ENCODE measurements around the gene PTPRO.

Gene PTPRO

GRCh38 chr12:15481846-15482245 is 159.5 kb downstream of the PTPRO start:
- H3K27me3 ChIP-seq (ENCODE audit: control insufficient read depth, insufficient read depth, low read length): no peaks in the 10 kb centered on the region
- no CpG with 5 or more reads among the region's 2 CpGs for WGBS (ENCODE audit: insufficient coverage, insufficient read length)
- H3K36me3 ChIP-seq (ENCODE audit: control insufficient read depth, insufficient read depth, low read length): no peaks in the 10 kb centered on the region
- no peak overlapping the region for H3K27ac ChIP-seq (ENCODE audit: low read length)
- H3K4me3 ChIP-seq (ENCODE audit: low read length): no peak overlapping the region
- no peak for DNase-seq (ENCODE audit: low read depth, low spot score)
- H3K9me3 ChIP-seq (ENCODE audit: control insufficient read depth, insufficient read depth, low read length): no peaks in the 10 kb centered on the region
- H3K4me1 ChIP-seq (ENCODE audit: control insufficient read depth, insufficient read depth, low read length): no peaks in the 10 kb centered on the region

GRCh38 chr12:15485466-15485865 is 163.2 kb downstream of the PTPRO start:
- no peak overlapping the region for H3K4me3 ChIP-seq (ENCODE audit: low read length)
- DNase-seq (ENCODE audit: low read depth, low spot score): no peak
- no peaks in the 10 kb centered on the region for H3K4me1 ChIP-seq (ENCODE audit: control insufficient read depth, insufficient read depth, low read length)
- no peak overlapping the region for H3K27ac ChIP-seq (ENCODE audit: low read length)
- H3K36me3 ChIP-seq (ENCODE audit: control insufficient read depth, insufficient read depth, low read length): no peaks in the 10 kb centered on the region
- H3K27me3 ChIP-seq (ENCODE audit: control insufficient read depth, insufficient read depth, low read length): no peaks in the 10 kb centered on the region
- WGBS (ENCODE audit: insufficient coverage, insufficient read length): no CpG with 5 or more reads among the region's 3 CpGs
- H3K9me3 ChIP-seq (ENCODE audit: control insufficient read depth, insufficient read depth, low read length): no peaks in the 10 kb centered on the region

DNA sequence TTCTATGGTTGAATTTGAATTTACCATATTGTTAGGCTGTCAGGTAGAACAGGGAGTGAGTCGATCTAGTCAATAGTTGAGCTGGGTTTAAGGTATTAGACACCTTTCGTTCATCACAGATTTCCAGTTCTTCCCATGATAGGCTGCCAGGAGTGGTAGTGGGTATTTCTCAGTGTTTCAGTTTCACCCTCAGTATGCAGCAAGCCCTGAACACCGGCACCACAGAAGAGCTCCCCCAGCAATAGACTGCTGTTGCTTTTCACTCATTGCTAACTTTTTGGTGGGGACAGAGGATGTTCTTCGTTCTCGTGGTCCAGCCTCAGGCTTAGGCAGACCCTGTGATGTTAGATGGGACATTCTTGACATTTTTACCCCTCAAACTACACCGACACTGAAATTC is 164.6 kb downstream of the PTPRO start:
- Histone ChIP-seq H3K36me3 (ENCODE audit: control insufficient read depth, insufficient read depth, low read length) (no peaks in the 10 kb centered on the region), H3K27me3 (ENCODE audit: control insufficient read depth, insufficient read depth, low read length) (no peaks in the 10 kb centered on the region), H3K9me3 (ENCODE audit: control insufficient read depth, insufficient read depth, low read length) (no peaks in the 10 kb centered on the region), H3K27ac (ENCODE audit: low read length) (no peak overlapping the region), H3K4me3 (ENCODE audit: low read length) (no peak overlapping the region), H3K4me1 (ENCODE audit: control insufficient read depth, insufficient read depth, low read length) (no peaks in the 10 kb centered on the region)
- no CpG with 5 or more reads among the region's 6 CpGs for WGBS (ENCODE audit: insufficient coverage, insufficient read length)
- DNase-seq (ENCODE audit: low read depth, low spot score): no peak

GRCh38 chr12:15488481-15488880 is 166.2 kb downstream of the PTPRO start:
- Histone ChIP-seq H3K4me3 (ENCODE audit: low read length) (no peak overlapping the region), H3K4me1 (ENCODE audit: control insufficient read depth, insufficient read depth, low read length) (no peaks in the 10 kb centered on the region), H3K9me3 (ENCODE audit: control insufficient read depth, insufficient read depth, low read length) (no peaks in the 10 kb centered on the region), H3K36me3 (ENCODE audit: control insufficient read depth, insufficient read depth, low read length) (no peaks in the 10 kb centered on the region), H3K27ac (ENCODE audit: low read length) (no peak overlapping the region), H3K27me3 (ENCODE audit: control insufficient read depth, insufficient read depth, low read length) (no peaks in the 10 kb centered on the region)
- no peak for DNase-seq (ENCODE audit: low read depth, low spot score)

- no peaks in the 10 kb centered on the region for H3K4me1 ChIP-seq (ENCODE audit: control insufficient read depth, insufficient read depth, low read length)
- DNase-seq (ENCODE audit: low read depth, low spot score): no peak
- WGBS (ENCODE audit: insufficient coverage, insufficient read length): no CpG with 5 or more reads among the region's 4 CpGs
- H3K27ac ChIP-seq (ENCODE audit: low read length): no peak overlapping the region
- no peaks in the 10 kb centered on the region for H3K36me3 ChIP-seq (ENCODE audit: control insufficient read depth, insufficient read depth, low read length)
- no peaks in the 10 kb centered on the region for H3K27me3 ChIP-seq (ENCODE audit: control insufficient read depth, insufficient read depth, low read length)
- H3K9me3 ChIP-seq (ENCODE audit: control insufficient read depth, insufficient read depth, low read length): no peaks in the 10 kb centered on the region
- no peak overlapping the region for H3K4me3 ChIP-seq (ENCODE audit: low read length)
These were observed 172.2 kb downstream of the PTPRO start for GRCh38 chr12:15494329-15495046.

DNA sequence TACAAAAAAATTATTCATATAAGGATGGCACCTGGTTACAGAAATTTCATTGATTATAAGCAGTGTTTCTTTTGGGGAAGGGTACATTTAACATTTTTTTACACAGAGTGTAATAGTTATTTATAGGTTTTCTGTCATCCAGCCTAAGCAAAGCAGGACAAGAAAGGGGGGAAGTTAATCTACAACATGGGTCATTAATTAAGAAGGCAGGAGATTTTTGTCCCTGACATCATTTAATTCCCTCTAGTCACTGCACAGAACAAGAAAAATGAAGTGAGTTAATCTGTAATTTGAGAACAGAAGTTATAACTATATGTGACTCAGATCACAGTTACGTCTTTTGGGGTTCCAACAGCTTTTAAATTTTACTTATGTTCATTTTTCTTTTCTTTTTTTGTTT is 173.4 kb downstream of the PTPRO start:
- no peak for DNase-seq (ENCODE audit: low read depth, low spot score)
- Histone ChIP-seq H3K4me3 (ENCODE audit: low read length) (no peak overlapping the region), H3K27me3 (ENCODE audit: control insufficient read depth, insufficient read depth, low read length) (no peaks in the 10 kb centered on the region), H3K36me3 (ENCODE audit: control insufficient read depth, insufficient read depth, low read length) (no peaks in the 10 kb centered on the region), H3K27ac (ENCODE audit: low read length) (no peak overlapping the region), H3K4me1 (ENCODE audit: control insufficient read depth, insufficient read depth, low read length) (no peaks in the 10 kb centered on the region), H3K9me3 (ENCODE audit: control insufficient read depth, insufficient read depth, low read length) (no peaks in the 10 kb centered on the region)
- whole genome bisulfite sequencing (ENCODE audit: insufficient coverage, insufficient read length): no CpG with 5 or more reads among the region's 1 CpG

DNA sequence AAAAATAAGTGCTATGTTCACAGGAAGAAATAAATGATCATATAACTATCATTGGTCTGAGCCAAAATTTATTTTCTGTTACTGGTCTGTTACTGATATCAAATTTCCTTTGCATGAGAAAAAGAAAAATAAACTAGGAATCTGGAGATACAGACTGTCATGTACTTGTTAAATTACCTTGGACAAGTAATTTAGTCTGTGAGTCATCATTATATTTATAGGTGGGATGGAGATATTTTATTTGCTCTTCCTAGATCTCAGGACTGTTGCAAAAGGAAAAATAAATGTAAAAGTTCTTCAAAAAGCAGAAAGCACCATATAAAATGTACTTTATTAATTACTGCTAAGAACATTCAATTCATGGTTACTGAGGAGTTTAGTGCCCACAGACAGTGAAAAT is 174.4 kb downstream of the PTPRO start:
- DNase-seq (ENCODE audit: low read depth, low spot score): no peak
- H3K27me3 ChIP-seq (ENCODE audit: control insufficient read depth, insufficient read depth, low read length): no peaks in the 10 kb centered on the region
- no peaks in the 10 kb centered on the region for H3K36me3 ChIP-seq (ENCODE audit: control insufficient read depth, insufficient read depth, low read length)
- no peaks in the 10 kb centered on the region for H3K4me1 ChIP-seq (ENCODE audit: control insufficient read depth, insufficient read depth, low read length)
- H3K27ac ChIP-seq (ENCODE audit: low read length): no peak overlapping the region
- no peaks in the 10 kb centered on the region for H3K9me3 ChIP-seq (ENCODE audit: control insufficient read depth, insufficient read depth, low read length)
- H3K4me3 ChIP-seq (ENCODE audit: low read length): no peak overlapping the region

GRCh38 chr12:15497671-15498292 is 175.5 kb downstream of the PTPRO start:
- no peaks in the 10 kb centered on the region for H3K36me3 ChIP-seq (ENCODE audit: control insufficient read depth, insufficient read depth, low read length)
- no peaks in the 10 kb centered on the region for H3K9me3 ChIP-seq (ENCODE audit: control insufficient read depth, insufficient read depth, low read length)
- no CpG with 5 or more reads among the region's 4 CpGs for WGBS (ENCODE audit: insufficient coverage, insufficient read length)
- H3K4me3 ChIP-seq (ENCODE audit: low read length): no peak overlapping the region
- no peak for DNase-seq (ENCODE audit: low read depth, low spot score)
- no peaks in the 10 kb centered on the region for H3K27me3 ChIP-seq (ENCODE audit: control insufficient read depth, insufficient read depth, low read length)
- H3K4me1 ChIP-seq (ENCODE audit: control insufficient read depth, insufficient read depth, low read length): no peaks in the 10 kb centered on the region
- no peak overlapping the region for H3K27ac ChIP-seq (ENCODE audit: low read length)

DNA sequence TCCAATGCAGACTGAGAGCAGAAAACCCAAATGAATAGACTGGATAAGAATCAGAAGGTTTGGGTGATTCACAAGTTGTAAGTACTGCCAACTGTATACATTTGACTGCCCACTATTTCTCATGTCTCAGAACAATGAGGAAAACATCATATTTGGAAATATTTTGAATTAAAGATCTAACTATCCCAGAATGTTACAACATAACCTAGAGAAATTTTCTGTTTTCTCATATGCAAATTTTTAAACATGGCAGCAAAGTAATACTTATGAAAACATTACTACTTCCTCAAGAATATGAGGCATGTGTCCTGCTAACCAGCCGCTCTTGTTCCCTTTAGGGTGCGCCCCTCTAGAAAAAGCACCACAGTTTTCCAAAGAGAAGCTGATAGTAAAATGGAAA is 179.9 kb downstream of the PTPRO start:
- no CpG with 5 or more reads among the region's 2 CpGs for WGBS (ENCODE audit: insufficient coverage, insufficient read length)
- H3K9me3 ChIP-seq (ENCODE audit: control insufficient read depth, insufficient read depth, low read length): no peaks in the 10 kb centered on the region
- no peaks in the 10 kb centered on the region for H3K36me3 ChIP-seq (ENCODE audit: control insufficient read depth, insufficient read depth, low read length)
- no peak overlapping the region for H3K27ac ChIP-seq (ENCODE audit: low read length)
- H3K4me3 ChIP-seq (ENCODE audit: low read length): no peak overlapping the region
- H3K27me3 ChIP-seq (ENCODE audit: control insufficient read depth, insufficient read depth, low read length): no peaks in the 10 kb centered on the region
- DNase-seq (ENCODE audit: low read depth, low spot score): no peak
- no peaks in the 10 kb centered on the region for H3K4me1 ChIP-seq (ENCODE audit: control insufficient read depth, insufficient read depth, low read length)

DNA sequence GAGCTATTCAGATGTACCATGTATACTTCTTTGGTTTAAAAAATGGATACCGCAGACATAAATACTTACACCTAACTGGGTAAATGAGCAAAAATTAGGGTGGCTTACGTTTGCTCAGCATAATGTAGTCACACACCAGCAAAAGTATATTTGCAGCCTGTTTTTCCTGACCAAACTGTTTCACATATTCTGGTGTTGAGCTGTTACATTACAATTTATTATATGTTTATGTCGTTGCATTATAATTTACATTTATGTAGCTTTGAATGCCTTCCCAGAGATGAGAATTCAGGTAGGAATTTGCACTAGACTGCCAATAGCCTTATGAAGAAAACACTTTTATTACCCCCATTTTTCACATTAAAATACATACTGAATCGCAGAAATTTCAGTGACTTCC is 183.3 kb downstream of the PTPRO start:
- Histone ChIP-seq H3K9me3 (ENCODE audit: control insufficient read depth, insufficient read depth, low read length) (no peaks in the 10 kb centered on the region), H3K4me3 (ENCODE audit: low read length) (no peak overlapping the region), H3K27me3 (ENCODE audit: control insufficient read depth, insufficient read depth, low read length) (no peaks in the 10 kb centered on the region), H3K4me1 (ENCODE audit: control insufficient read depth, insufficient read depth, low read length) (no peaks in the 10 kb centered on the region), H3K27ac (ENCODE audit: low read length) (no peak overlapping the region), H3K36me3 (ENCODE audit: control insufficient read depth, insufficient read depth, low read length) (no peaks in the 10 kb centered on the region)
- WGBS (ENCODE audit: insufficient coverage, insufficient read length): no CpG with 5 or more reads among the region's 4 CpGs
- no peak for DNase-seq (ENCODE audit: low read depth, low spot score)

DNA sequence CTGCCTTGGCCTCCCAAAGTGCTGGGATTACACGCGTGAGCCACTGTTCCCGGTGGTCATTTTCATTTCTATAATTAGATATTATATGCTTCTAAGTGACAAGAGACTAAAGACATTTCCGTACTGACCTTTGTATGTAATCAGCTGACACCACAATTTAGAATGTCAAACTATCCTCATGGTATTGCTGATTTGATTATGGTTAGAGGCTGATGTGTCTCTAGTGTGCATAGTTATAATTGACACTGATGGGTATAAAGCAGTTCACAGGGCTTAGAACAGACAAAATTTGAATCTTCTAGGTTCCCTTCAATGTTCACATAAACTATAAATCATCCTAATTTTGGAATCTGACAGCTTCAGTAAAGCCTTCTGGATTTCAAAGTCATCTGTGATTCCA is 192.7 kb downstream of the PTPRO start:
- no peaks in the 10 kb centered on the region for H3K27me3 ChIP-seq (ENCODE audit: control insufficient read depth, insufficient read depth, low read length)
- no peaks in the 10 kb centered on the region for H3K9me3 ChIP-seq (ENCODE audit: control insufficient read depth, insufficient read depth, low read length)
- no peak overlapping the region for H3K27ac ChIP-seq (ENCODE audit: low read length)
- no CpG with 5 or more reads among the region's 4 CpGs for WGBS (ENCODE audit: insufficient coverage, insufficient read length)
- H3K36me3 ChIP-seq (ENCODE audit: control insufficient read depth, insufficient read depth, low read length): no peaks in the 10 kb centered on the region
- no peak overlapping the region for H3K4me3 ChIP-seq (ENCODE audit: low read length)
- no peaks in the 10 kb centered on the region for H3K4me1 ChIP-seq (ENCODE audit: control insufficient read depth, insufficient read depth, low read length)
- DNase-seq (ENCODE audit: low read depth, low spot score): no peak

All from iPS DF 6.9 (cell line).